ENCODE results near the gene TAOK1.

The TAOK1 gene

DNA sequence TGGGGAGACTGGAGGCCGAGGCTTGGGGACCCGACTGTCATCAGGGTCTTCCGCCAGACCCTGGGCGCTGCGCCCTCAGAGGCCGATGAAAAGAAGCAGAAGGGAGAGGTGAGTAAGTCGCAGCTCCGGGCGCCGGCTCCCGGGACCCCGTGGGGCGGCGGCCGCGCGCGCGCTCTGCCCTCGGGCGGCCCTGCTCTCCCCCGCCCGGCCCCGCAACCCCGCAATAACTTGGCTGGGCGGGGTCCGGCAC lies 177.1 kb downstream of the TAOK1 start:
- intact Hi-C loops (cut with DNase I): no loop called here
- no peak for DNase-seq

- DNase-seq: peak in 5 of 10 donors; percentile 57 to 93 (median 87)
- intact Hi-C loops (cut with DNase I): no loop called here
Measured at GRCh38 chr17:29567554-29568330, 177.6 kb downstream of the TAOK1 start.

- intact Hi-C loops (cut with DNase I): no loop called here
Measured at GRCh38 chr17:29568331-29569244, 178.4 kb downstream of the TAOK1 start, which contains the start of gene TP53I13. Gene TP53I13 (plus strand): TSS chr17:29568701. CDS start chr17:29568759, 58 bp downstream.

GRCh38 chr17:29569245-29569950 lies 179.2 kb downstream of the TAOK1 start:
- DNase-seq: peak in 2 of 10 donors; percentile 55 to 82
- intact Hi-C loops (cut with DNase I): no loop called here

More at GRCh38 chr17:29568331-29569244, 178.4 kb downstream of the TAOK1 start, which contains the start of gene TP53I13:
- DNase-seq: peak; percentile 64 to 95 (median 75)

DNA sequence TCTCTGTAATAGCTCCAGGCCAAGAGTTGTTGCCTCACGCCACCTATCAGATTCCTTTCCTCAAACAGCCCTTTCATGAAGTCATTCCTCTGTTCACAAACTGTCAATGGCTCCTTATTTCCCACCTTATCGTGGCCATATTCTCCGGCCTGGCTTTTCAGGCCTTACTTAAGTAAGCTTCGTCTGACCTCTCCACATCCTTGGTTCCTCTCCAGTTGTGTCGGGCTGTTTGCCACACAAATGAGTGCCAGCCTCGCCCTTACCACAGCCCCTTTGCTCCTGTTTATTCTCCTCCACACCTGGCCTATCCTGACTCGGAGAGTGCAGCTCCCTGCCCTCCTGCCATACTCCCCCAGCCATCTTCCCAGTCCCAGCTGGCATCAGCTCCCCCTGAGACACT lies 180.4 kb downstream of the TAOK1 start:
- peak in 2 of 10 donors; percentile 52 to 62 for DNase-seq
- intact Hi-C loops (cut with DNase I): no loop called here

DNA sequence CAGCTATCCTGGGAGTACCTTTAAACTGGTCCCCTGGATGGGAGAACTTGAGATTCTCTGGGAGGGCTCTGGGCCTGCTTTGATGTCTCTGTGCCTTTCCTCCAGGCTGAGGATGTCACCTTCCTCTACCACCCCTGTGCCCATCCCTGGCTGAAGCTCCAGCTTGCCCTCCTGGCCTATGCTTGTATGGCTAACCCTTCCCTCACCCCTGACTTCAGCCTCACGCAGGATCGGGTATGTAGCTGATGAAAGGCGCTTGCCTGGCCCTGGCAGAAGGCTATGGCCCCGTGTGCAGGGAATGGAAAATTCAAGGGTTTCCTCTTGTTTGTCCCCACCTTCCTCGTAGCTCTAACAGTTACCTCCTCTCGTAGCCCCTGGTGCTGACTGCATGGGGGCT lies 181.3 kb downstream of the TAOK1 start:
- DNase-seq: peak in 2 of 10 donors; percentile 24 to 55

DNA sequence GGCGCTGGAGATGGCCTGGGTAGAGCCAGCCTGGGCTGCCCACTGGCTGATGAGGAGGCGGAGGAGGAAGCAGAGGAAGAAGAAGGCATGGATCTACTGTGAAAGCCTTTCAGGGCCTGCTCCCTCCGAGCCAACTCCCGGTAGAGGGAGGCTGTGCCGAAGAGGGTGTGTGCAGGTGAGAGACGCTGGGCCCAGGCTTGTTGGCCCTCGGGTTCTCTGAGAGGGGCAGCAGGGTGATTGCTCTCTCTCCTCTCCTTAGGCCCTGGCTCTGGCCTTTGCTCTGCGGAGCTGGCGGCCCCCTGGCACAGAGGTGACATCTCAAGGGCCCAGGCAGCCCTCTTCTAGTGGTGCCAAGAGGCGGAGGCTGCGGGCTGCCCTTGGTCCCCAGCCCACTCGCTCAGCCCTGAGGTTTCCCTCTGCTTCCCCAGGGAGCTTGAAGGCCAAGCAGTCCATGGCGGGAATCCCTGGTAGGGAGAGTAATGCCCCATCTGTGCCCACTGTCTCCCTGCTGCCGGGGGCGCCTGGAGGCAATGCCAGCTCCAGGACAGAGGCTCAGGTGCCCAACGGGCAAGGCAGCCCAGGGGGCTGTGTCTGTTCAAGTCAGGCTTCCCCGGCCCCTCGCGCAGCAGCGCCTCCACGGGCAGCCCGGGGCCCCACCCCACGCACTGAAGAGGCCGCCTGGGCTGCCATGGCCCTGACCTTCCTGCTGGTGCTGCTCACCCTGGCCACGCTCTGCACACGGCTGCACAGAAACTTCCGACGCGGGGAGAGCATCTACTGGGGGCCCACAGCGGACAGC lies 181.9 kb downstream of the TAOK1 start:
- peak in 3 of 10 donors; percentile 64 to 82 (median 77) for DNase-seq

More for the DNA sequence above, 181.3 kb downstream of the TAOK1 start:
- intact Hi-C loops (cut with DNase I): no loop called here

GRCh38 chr17:29572691-29573557 lies 182.8 kb downstream of the TAOK1 start:
- DNase-seq: peak in 5 of 10 donors; percentile 56 to 94 (median 90)
- intact Hi-C loops (cut with DNase I): loop anchor here (1.0 kb wide), 1 partner anchor 201 kb away; no protein-coding TSS in a partner anchor

More for the DNA sequence above, 181.9 kb downstream of the TAOK1 start:
- intact Hi-C loops (cut with DNase I): loop anchor here (1.0 kb wide), 1 partner anchor 200 kb away; no protein-coding TSS in a partner anchor

GRCh38 chr17:29573558-29573869 lies 183.4 kb downstream of the TAOK1 start:
- DNase-seq: peak in 3 of 10 donors; percentile 6 to 65 (median 13)

GRCh38 chr17:29573871-29574731 lies 183.9 kb downstream of the TAOK1 start:
- intact Hi-C loops (cut with DNase I): no loop called here
- peak in 4 of 10 donors; percentile 9 to 80 (median 38) for DNase-seq

More at GRCh38 chr17:29573558-29573869, 183.4 kb downstream of the TAOK1 start:
- intact Hi-C loops (cut with DNase I): no loop called here

DNA sequence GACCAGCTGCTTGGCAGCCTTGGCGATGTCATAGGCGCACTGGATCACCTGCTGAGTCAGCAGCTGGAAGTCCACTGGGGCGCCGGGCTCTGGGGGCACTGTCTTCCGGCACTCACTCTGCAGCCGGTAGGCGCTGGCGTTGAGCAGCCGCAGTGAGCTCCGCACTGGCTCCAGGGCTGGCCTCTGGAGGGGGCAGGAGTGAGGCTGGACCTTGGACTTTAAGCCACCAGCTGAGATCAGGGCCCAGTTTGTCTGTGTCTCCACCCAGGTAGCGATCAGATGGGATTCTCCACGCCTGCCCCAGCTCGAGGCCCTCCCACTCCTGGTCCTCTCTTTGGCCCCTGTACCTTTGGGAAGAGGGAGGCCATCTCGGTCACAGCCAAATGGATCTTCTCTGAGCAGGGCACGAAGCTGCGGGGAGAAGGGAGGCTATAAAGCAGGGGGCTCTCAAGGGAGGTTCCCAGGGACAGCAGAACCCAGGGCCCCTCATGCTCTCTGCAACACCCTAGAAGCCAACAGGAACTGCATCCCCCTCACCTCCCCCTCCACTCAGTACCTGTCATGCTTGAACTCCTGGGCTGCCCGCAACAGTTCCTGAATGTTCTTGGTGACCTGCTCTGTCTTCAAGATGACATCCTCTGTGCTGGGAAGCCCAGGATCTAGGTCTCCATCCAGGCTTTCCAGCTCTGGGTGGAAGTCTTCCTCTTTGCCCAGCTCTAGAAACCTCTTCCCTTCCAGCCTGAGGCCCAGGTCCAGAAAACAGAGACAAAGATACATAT lies 184.8 kb downstream of the TAOK1 start:
- intact Hi-C loops (cut with DNase I): no loop called here
- peak in 5 of 10 donors; percentile 8 to 86 (median 17) for DNase-seq

DNA sequence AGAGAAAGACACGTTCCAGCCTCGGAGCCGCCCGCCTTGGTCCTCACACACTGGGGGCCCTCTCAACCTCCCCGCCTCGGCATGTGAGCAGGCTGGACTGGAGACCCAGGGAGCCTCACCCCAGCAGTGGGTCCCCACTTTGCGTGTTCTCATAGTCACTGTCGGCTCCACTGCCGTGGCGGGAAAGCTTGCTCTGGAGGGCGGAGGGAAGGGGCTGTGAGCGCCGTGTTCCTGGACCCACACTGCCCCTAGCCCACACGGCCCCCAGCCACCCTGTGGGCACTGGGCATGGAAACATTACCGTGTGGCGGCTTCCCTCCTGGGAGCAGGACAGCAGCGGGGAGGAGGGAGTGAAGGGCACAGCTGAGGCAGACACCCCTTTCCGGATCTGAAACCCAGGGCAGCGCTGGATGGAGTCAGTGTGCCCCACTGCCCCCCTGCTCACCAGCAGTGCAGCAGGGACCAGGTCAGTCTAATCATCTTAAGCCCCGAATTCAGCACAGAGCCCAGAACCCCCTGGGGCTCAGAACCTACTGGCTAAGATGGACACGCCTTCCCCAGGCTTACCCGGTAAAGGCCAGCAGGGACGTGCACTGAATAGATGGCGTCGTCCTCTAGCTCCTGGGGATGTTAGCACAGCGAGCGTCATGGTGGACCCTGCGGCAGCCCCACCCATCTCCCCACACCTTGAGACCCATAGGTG lies 185.5 kb downstream of the TAOK1 start:
- peak in 4 of 10 donors; percentile 20 to 76 (median 65) for DNase-seq
- intact Hi-C loops (cut with DNase I): no loop called here

GRCh38 chr17:29576214-29577000 lies 186.2 kb downstream of the TAOK1 start:
- intact Hi-C loops (cut with DNase I): no loop called here

GRCh38 chr17:29577001-29577370 lies 186.8 kb downstream of the TAOK1 start:
- intact Hi-C loops (cut with DNase I): no loop called here
- peak in 3 of 10 donors; percentile 21 to 83 (median 36) for DNase-seq

More at GRCh38 chr17:29576214-29577000, 186.2 kb downstream of the TAOK1 start:
- peak in 4 of 10 donors; percentile 25 to 80 (median 68) for DNase-seq

All from posterior cingulate gyrus (tissue), 11 donors.